Neural progenitor cell (in vitro differentiated cells): ENCODE data around the gene PPFIA3. TPM values are rescaled to one million over a fixed set of nuclear protein-coding genes. Genes with fewer than 3 reads are reported as not detected.

Experiments
- DNase-seq: peaks from one replicate; pipeline ENCODE4 v3.0.0-alpha.2; 2016; ENCODE audit warnings: low spot score
- H2AFZ ChIP-seq: fragments of 200-600 bp; sonication (generic); replicated peaks from 2 replicates; pipeline ENCODE4 v1.6.1; 2016; ENCODE audit warnings: antibody characterized with exemption
- H3F3A ChIP-seq: fragments of 200-600 bp; sonication (generic); 2 replicates; pipeline ENCODE4 v1.6.1; 2016; ENCODE audit warnings: antibody characterized with exemption, low read depth
- H3K27ac ChIP-seq: fragments of 200-600 bp; sonication (generic); 2 replicates; pipeline ENCODE4 v1.5.1; 2016; ENCODE audit warnings: mild to moderate bottlenecking
- H3K27me3 ChIP-seq: fragments of 200-600 bp; sonication (generic); 2 replicates; pipeline ENCODE4 v1.6.1; 2016; ENCODE audit warnings: mild to moderate bottlenecking, moderate library complexity
- H3K36me3 ChIP-seq: fragments of 200-600 bp; sonication (generic); 2 replicates; pipeline ENCODE4 v1.5.1; 2016
- H3K4me1 ChIP-seq: fragments of 200-600 bp; sonication (generic); 2 replicates; pipeline ENCODE4 v1.6.1; 2016; ENCODE audit warnings: mixed run types
- H3K4me2 ChIP-seq: fragments of 200-600 bp; sonication (generic); 2 replicates; pipeline ENCODE4 v1.6.1; 2016
- H3K4me3 ChIP-seq: fragments of 200-600 bp; sonication (generic); 2 replicates; pipeline ENCODE4 v1.5.1; 2016
- H3K79me2 ChIP-seq: fragments of 200-600 bp; sonication (generic); 2 replicates; pipeline ENCODE4 v1.6.1; 2016; ENCODE audit warnings: low read depth
- H3K9ac ChIP-seq: fragments of 200-600 bp; sonication (generic); 2 replicates; pipeline ENCODE4 v1.6.1; 2016
- H3K9me3 ChIP-seq: fragments of 200-600 bp; sonication (generic); 2 replicates; pipeline ENCODE4 v1.5.1; 2016; ENCODE audit warnings: low read depth
- H4K20me1 ChIP-seq: fragments of 200-600 bp; sonication (generic); 2 replicates; pipeline ENCODE4 v1.6.1; 2016; ENCODE audit warnings: low read depth
- H3K27ac Mint-ChIP-seq: 3 replicates; pipeline ENCODE4 v1.8.0; 2021; ENCODE audit warnings: mixed read lengths
- H3K27me3 Mint-ChIP-seq: 2 replicates; pipeline ENCODE4 v1.8.0; 2022; ENCODE audit warnings: low read depth, mild to moderate bottlenecking, inconsistent platforms, moderate library complexity, mixed read lengths; ENCODE audit not compliant: insufficient read depth
- H3K36me3 Mint-ChIP-seq: 3 replicates; pipeline ENCODE4 v1.8.0; 2021; ENCODE audit warnings: mixed read lengths
- H3K4me1 Mint-ChIP-seq: 3 replicates; pipeline ENCODE4 v1.8.0; 2021; ENCODE audit warnings: mixed read lengths
- H3K4me3 Mint-ChIP-seq: 3 replicates; pipeline ENCODE4 v1.8.0; 2021; ENCODE audit warnings: mild to moderate bottlenecking, moderate library complexity, mixed read lengths
- H3K9me3 Mint-ChIP-seq: 3 replicates; pipeline ENCODE4 v1.8.0; 2020; ENCODE audit warnings: mixed read lengths
- CTCF ChIP-seq: fragments of 200-600 bp; sonication (generic); IDR thresholded peaks from 2 replicates; pipeline ENCODE4 v1.5.1; 2017; ENCODE audit warnings: antibody characterized with exemption, mild to moderate bottlenecking
- EZH2 ChIP-seq: fragments of 200-600 bp; sonication (generic); IDR thresholded peaks from 2 replicates; pipeline ENCODE4 v1.6.1; 2017; ENCODE audit warnings: antibody characterized with exemption, mild to moderate bottlenecking, moderate library complexity
- EZH2phosphoT487 ChIP-seq: fragments of 200-600 bp; sonication (generic); IDR thresholded peaks from 2 replicates; pipeline ENCODE4 v1.6.1; 2017; ENCODE audit warnings: antibody characterized with exemption
- total RNA-seq: library from RNA; depleted of rRNA; stranded (reverse); fragments of >200 nt; gene quantifications from 2 replicates; pipeline ENCODE4 v1.2.3, GENCODE V29; 2015; ENCODE audit warnings: low replicate concordance

The PPFIA3 gene
- total RNA-seq, 1 donor from 2014 or later: 1.8 TPM

GRCh38 chr19:49111218-49111998 is 7.9 kb upstream of the PPFIA3 start:
- H2AFZ ChIP-seq: no peak overlapping the region
- TF ChIP-seq EZH2: no peak
- TF ChIP-seq EZH2phosphoT487: no peak
- TF ChIP-seq CTCF: no peak
- H3K27ac ChIP-seq: no peak overlapping the region
- no peak overlapping the region for H3K4me2 ChIP-seq
- peaks cover 50% of the 10 kb centered on the region for H4K20me1 ChIP-seq
- no peak overlapping the region for H3K9ac ChIP-seq
- Mint-ChIP-seq H3K4me1 (peaks cover 14% of the 10 kb centered on the region), H3K4me3 (no peak overlapping the region), H3K36me3 (peaks cover 24% of the 10 kb centered on the region), H3K9me3 (no peaks in the 10 kb centered on the region), H3K27ac (no peak overlapping the region), H3K27me3 (peaks cover 10% of the 10 kb centered on the region)
- no peaks in the 10 kb centered on the region for H3K36me3 ChIP-seq
- H3K4me1 ChIP-seq: peaks cover 4% of the 10 kb centered on the region
- no peaks in the 10 kb centered on the region for H3K9me3 ChIP-seq
- no peak overlapping the region for H3K4me3 ChIP-seq
- H3F3A ChIP-seq: peaks cover 53% of the 10 kb centered on the region
- peaks cover 8% of the 10 kb centered on the region for H3K27me3 ChIP-seq
- peaks cover 8% of the 10 kb centered on the region for H3K79me2 ChIP-seq
- DNase-seq: no peak

- Histone ChIP-seq H4K20me1 (peaks cover 37% of the 10 kb centered on the region), H3K4me3 (peak within 1 kb of the TSS; percentile 96), H3K4me1 (peaks cover 4% of the 10 kb centered on the region), H3K36me3 (no peaks in the 10 kb centered on the region), H3F3A (peaks cover 40% of the 10 kb centered on the region), H3K27ac (no peak within 1 kb of the TSS), H3K9me3 (no peaks in the 10 kb centered on the region), H3K4me2 (peak within 1 kb of the TSS; percentile 99), H2AFZ (peak within 1 kb of the TSS; percentile 97), H3K27me3 (peaks cover 8% of the 10 kb centered on the region), H3K79me2 (no peaks in the 10 kb centered on the region), H3K9ac (peak within 1 kb of the TSS; percentile 33)
- Mint-ChIP-seq H3K27me3 (peaks cover 7% of the 10 kb centered on the region), H3K9me3 (no peaks in the 10 kb centered on the region), H3K27ac (no peak within 1 kb of the TSS), H3K4me1 (peaks cover 27% of the 10 kb centered on the region), H3K36me3 (peaks cover 10% of the 10 kb centered on the region), H3K4me3 (peak within 1 kb of the TSS; percentile 90)
- peak; percentile 84 for DNase-seq
- TF ChIP-seq CTCF (peak; percentile 40), EZH2phosphoT487 (no peak)
Measured at GRCh38 chr19:49113762-49114629, 5.3 kb upstream of the PPFIA3 start, which contains the start of gene LIN7B. TSS of gene LIN7B (plus strand) at chr19:49114370. CDS start at chr19:49114405, 35 bp downstream.

GRCh38 chr19:49114630-49115363 is 4.5 kb upstream of the PPFIA3 start:
- Histone ChIP-seq H3K9ac (peak overlapping the region; percentile 33), H3K36me3 (no peaks in the 10 kb centered on the region), H3K4me3 (peak overlapping the region; percentile 96), H3K4me2 (peak overlapping the region; percentile 99), H3K9me3 (no peaks in the 10 kb centered on the region), H3K27me3 (peaks cover 14% of the 10 kb centered on the region), H2AFZ (peak overlapping the region; percentile 97), H3K27ac (no peak overlapping the region), H3K4me1 (peaks cover 4% of the 10 kb centered on the region), H3F3A (peaks cover 34% of the 10 kb centered on the region), H3K79me2 (no peaks in the 10 kb centered on the region), H4K20me1 (peaks cover 37% of the 10 kb centered on the region)
- peaks cover 27% of the 10 kb centered on the region for H3K4me1 Mint-ChIP-seq
- peaks cover 6% of the 10 kb centered on the region for H3K36me3 Mint-ChIP-seq
- H3K27me3 Mint-ChIP-seq: peaks cover 9% of the 10 kb centered on the region
- H3K4me3 Mint-ChIP-seq: peak overlapping the region; percentile 82
- no peaks in the 10 kb centered on the region for H3K9me3 Mint-ChIP-seq
- H3K27ac Mint-ChIP-seq: no peak overlapping the region
- DNase-seq: peak; percentile 93
- TF ChIP-seq EZH2 (peak; percentile 36), EZH2phosphoT487 (no peak), CTCF (no peak)
